Karpas-422 (cell line): ENCODE results near the gene CYSTM1. TPM values are rescaled to one million over a fixed set of nuclear protein-coding genes. Genes with fewer than 3 reads are reported as not detected.

Experiments
- DNase-seq: peaks from one replicate; pipeline ENCODE4 v3.0.0-alpha.2; 2015
- H2AFZ ChIP-seq: fragments of 200-600 bp; sonication (generic); 2 replicates; pipeline ENCODE4 v1.6.1; 2014; ENCODE audit warnings: antibody characterized with exemption, low read length, mixed read lengths
- H3K27ac ChIP-seq: fragments of 200-600 bp; sonication (generic); 2 replicates; pipeline ENCODE4 v1.5.1; 2014; ENCODE audit warnings: mild to moderate bottlenecking, low read length, moderate library complexity
- H3K27me3 ChIP-seq: fragments of 200-600 bp; sonication (generic); 2 replicates; pipeline ENCODE4 v1.6.1; 2014; ENCODE audit warnings: low read length, mixed read lengths
- H3K36me3 ChIP-seq: fragments of 200-600 bp; sonication (generic); 2 replicates; pipeline ENCODE4 v1.6.1; 2014; ENCODE audit warnings: low read length, mixed read lengths; ENCODE audit not compliant: insufficient read depth
- H3K4me1 ChIP-seq: fragments of 200-600 bp; sonication (generic); 2 replicates; pipeline ENCODE4 v1.6.1; 2014; ENCODE audit warnings: mild to moderate bottlenecking, low read length, mixed read lengths
- H3K4me2 ChIP-seq: fragments of 200-600 bp; sonication (generic); 2 replicates; pipeline ENCODE4 v1.6.1; 2014; ENCODE audit warnings: low read length, low read depth, mild to moderate bottlenecking; ENCODE audit not compliant: poor library complexity, severe bottlenecking
- H3K4me3 ChIP-seq: fragments of 200-600 bp; sonication (generic); 2 replicates; pipeline ENCODE4 v1.5.1; 2014; ENCODE audit warnings: mild to moderate bottlenecking, antibody characterized with exemption, low read length, mixed read lengths
- H3K79me2 ChIP-seq: fragments of 200-600 bp; sonication (generic); 2 replicates; pipeline ENCODE4 v1.6.1; 2014; ENCODE audit warnings: mild to moderate bottlenecking, low read length, mixed read lengths
- H3K9ac ChIP-seq: fragments of 200-600 bp; sonication (generic); 2 replicates; pipeline ENCODE4 v1.6.0; 2014; ENCODE audit warnings: low read length
- H3K9me2 ChIP-seq: fragments of 200-600 bp; sonication (generic), shearing (Covaris generic); replicated peaks from 2 replicates; pipeline ENCODE4 v1.6.0; 2014; ENCODE audit warnings: mild to moderate bottlenecking, low read length, moderate library complexity; ENCODE audit not compliant: insufficient read depth
- H3K9me3 ChIP-seq: fragments of 300-700, 200-600 bp; sonication (generic); 2 replicates; pipeline ENCODE4 v1.6.1; 2014; ENCODE audit warnings: low read length, mixed read lengths
- H4K20me1 ChIP-seq: fragments of 200-600 bp; sonication (generic); 2 replicates; pipeline ENCODE4 v1.6.1; 2014; ENCODE audit warnings: mild to moderate bottlenecking, antibody characterized with exemption, low read length, low read depth; ENCODE audit not compliant: insufficient read depth
- total RNA-seq: library from RNA; depleted of rRNA; stranded (reverse); fragments of >200 nt; shearing (Covaris generic); gene quantifications from 2 replicates; pipeline ENCODE4 v1.2.3, GENCODE V29; 2014; ENCODE audit warnings: low replicate concordance

The CYSTM1 gene
- total RNA-seq, 1 experiment from 2014 or later = 28.5 TPM

DNA sequence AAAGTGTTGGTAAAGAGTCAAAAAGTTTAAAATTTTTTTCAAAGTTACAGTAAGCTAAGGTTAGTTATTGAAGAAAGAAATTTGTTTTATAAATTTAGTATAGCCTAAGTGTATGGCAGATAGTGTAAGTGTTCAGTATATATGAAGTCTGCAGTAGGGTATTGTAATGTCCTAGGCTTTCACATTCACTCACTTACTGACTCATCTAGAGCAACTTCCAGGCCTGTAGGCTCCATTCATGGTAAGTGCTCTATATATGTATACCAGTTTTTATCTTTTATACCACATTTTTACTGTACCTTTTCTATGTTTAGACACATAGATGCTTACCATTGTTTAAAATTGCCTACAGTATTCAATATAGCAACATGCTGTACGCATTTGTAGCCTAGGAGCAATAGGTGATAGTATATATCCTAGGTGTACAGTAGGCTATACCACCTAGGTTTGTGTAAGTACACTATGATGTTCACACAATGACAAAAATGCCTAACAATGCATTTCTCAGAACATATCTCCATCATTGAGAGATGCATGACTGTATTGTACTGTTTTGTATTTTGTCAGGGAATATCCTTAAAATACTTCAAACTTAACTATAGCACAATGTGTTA, 38.5 kb downstream of the CYSTM1 start:
- no peaks in the 10 kb centered on the region for H3K79me2 ChIP-seq
- no peak overlapping the region for H3K9ac ChIP-seq
- peaks cover 7% of the 10 kb centered on the region; the same call in 1 of the 2 replicates for H4K20me1 ChIP-seq
- H3K4me3 ChIP-seq = no peak overlapping the region
- no peaks in the 10 kb centered on the region for H3K9me2 ChIP-seq
- H3K4me1 ChIP-seq = no peaks in the 10 kb centered on the region
- H3K27ac ChIP-seq = no peak overlapping the region
- H2AFZ ChIP-seq = no peak overlapping the region
- DNase-seq = no peak
- H3K4me2 ChIP-seq = no peak overlapping the region
- H3K9me3 ChIP-seq = no peaks in the 10 kb centered on the region
- H3K36me3 ChIP-seq = no peaks in the 10 kb centered on the region
- no peaks in the 10 kb centered on the region for H3K27me3 ChIP-seq

- Histone ChIP-seq H3K9me3 (no peaks in the 10 kb centered on the region), H4K20me1 (peaks cover 8% of the 10 kb centered on the region; the same call in 1 of the 2 replicates), H3K9ac (no peak overlapping the region), H3K79me2 (no peaks in the 10 kb centered on the region), H3K9me2 (no peaks in the 10 kb centered on the region), H3K27ac (no peak overlapping the region), H3K27me3 (no peaks in the 10 kb centered on the region), H3K4me3 (no peak overlapping the region), H3K36me3 (no peaks in the 10 kb centered on the region), H3K4me2 (no peak overlapping the region), H3K4me1 (no peaks in the 10 kb centered on the region), H2AFZ (no peak overlapping the region)
- no peak for DNase-seq
These were observed 39.8 kb downstream of the CYSTM1 start for GRCh38 chr5:140214831-140215230.

- H3K36me3 ChIP-seq = no peaks in the 10 kb centered on the region
- no peaks in the 10 kb centered on the region for H3K79me2 ChIP-seq
- no peak overlapping the region for H3K4me2 ChIP-seq
- H3K4me3 ChIP-seq = no peak overlapping the region
- no peaks in the 10 kb centered on the region for H3K9me3 ChIP-seq
- no peak overlapping the region for H3K27ac ChIP-seq
- H3K9me2 ChIP-seq = no peaks in the 10 kb centered on the region
- no peak for DNase-seq
- H3K27me3 ChIP-seq = no peaks in the 10 kb centered on the region
- no peaks in the 10 kb centered on the region for H3K4me1 ChIP-seq
- no peak overlapping the region for H2AFZ ChIP-seq
- H3K9ac ChIP-seq = no peak overlapping the region
- H4K20me1 ChIP-seq = peaks cover 8% of the 10 kb centered on the region; the same call in 1 of the 2 replicates
These were observed 40.3 kb downstream of the CYSTM1 start for GRCh38 chr5:140215276-140215675.

- Histone ChIP-seq H3K27me3 (no peaks in the 10 kb centered on the region), H3K9me2 (no peaks in the 10 kb centered on the region), H2AFZ (no peak overlapping the region), H3K4me3 (no peak overlapping the region), H3K9ac (no peak overlapping the region), H4K20me1 (peaks cover 8% of the 10 kb centered on the region; the same call in 1 of the 2 replicates), H3K4me2 (no peak overlapping the region), H3K36me3 (no peaks in the 10 kb centered on the region), H3K4me1 (no peaks in the 10 kb centered on the region), H3K9me3 (no peaks in the 10 kb centered on the region), H3K27ac (no peak overlapping the region), H3K79me2 (no peaks in the 10 kb centered on the region)
- DNase-seq = no peak
These were observed 41.6 kb downstream of the CYSTM1 start for GRCh38 chr5:140216478-140217074.

GRCh38 chr5:140217299-140218026, 42.5 kb downstream of the CYSTM1 start:
- Histone ChIP-seq H3K4me3 (no peak overlapping the region), H2AFZ (no peak overlapping the region), H3K79me2 (no peaks in the 10 kb centered on the region), H3K9ac (no peak overlapping the region), H3K9me3 (no peaks in the 10 kb centered on the region), H3K27ac (no peak overlapping the region), H3K27me3 (no peaks in the 10 kb centered on the region), H3K9me2 (no peaks in the 10 kb centered on the region), H3K4me2 (no peak overlapping the region), H4K20me1 (peaks cover 8% of the 10 kb centered on the region; the same call in 1 of the 2 replicates), H3K4me1 (no peaks in the 10 kb centered on the region), H3K36me3 (no peaks in the 10 kb centered on the region)
- DNase-seq = no peak

DNA sequence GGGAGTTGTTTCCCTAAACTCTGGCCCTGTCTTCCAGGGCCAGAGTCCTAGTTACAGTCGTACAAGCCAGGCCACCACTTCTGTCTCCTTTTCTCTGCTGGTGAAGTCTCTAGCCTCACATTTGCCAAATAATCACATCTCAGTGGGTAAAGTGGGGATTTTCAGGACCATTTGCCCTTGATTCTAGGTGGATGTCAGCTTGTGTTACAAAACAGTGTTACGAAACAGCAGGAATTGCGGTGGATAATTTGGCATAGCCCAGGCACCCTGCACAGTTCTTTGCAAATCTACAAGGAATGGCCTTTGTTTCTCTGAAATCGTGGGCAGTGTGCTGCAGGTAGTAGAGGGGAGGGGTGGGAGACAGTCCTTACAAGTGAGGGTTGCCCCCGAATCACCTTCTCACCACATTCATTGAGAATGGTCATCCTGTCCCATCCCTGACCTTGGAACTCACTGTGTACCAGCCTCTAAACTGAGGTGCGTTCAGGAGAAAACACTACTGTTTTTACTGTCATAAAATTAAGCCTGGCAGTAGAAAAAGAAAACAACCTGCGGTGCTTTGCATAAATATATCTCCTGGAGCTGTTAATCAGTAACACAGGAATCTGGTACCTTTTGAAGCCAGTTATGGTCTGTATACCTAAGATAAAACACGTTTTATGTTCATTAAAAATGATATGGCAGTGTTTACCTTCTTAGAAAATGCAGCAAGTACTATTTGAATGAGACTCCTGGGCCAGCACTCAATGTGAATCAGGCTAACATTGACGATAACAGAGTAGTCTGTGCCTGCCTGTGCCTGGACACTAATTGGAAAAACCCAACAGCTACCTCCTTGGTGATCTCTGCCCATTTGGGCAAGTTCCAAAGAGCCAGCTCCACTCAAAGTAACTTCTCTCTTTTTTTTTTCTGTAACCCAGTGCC, 44.3 kb downstream of the CYSTM1 start:
- no peaks in the 10 kb centered on the region for H3K4me1 ChIP-seq
- no peaks in the 10 kb centered on the region for H3K9me3 ChIP-seq
- no peak for DNase-seq
- H2AFZ ChIP-seq = no peak overlapping the region
- H4K20me1 ChIP-seq = peaks cover 8% of the 10 kb centered on the region; the same call in 1 of the 2 replicates
- H3K36me3 ChIP-seq = no peaks in the 10 kb centered on the region
- H3K27ac ChIP-seq = no peak overlapping the region
- H3K4me3 ChIP-seq = no peak overlapping the region
- H3K9me2 ChIP-seq = no peaks in the 10 kb centered on the region
- no peak overlapping the region for H3K9ac ChIP-seq
- H3K4me2 ChIP-seq = no peak overlapping the region
- H3K27me3 ChIP-seq = no peaks in the 10 kb centered on the region
- H3K79me2 ChIP-seq = no peaks in the 10 kb centered on the region

DNA sequence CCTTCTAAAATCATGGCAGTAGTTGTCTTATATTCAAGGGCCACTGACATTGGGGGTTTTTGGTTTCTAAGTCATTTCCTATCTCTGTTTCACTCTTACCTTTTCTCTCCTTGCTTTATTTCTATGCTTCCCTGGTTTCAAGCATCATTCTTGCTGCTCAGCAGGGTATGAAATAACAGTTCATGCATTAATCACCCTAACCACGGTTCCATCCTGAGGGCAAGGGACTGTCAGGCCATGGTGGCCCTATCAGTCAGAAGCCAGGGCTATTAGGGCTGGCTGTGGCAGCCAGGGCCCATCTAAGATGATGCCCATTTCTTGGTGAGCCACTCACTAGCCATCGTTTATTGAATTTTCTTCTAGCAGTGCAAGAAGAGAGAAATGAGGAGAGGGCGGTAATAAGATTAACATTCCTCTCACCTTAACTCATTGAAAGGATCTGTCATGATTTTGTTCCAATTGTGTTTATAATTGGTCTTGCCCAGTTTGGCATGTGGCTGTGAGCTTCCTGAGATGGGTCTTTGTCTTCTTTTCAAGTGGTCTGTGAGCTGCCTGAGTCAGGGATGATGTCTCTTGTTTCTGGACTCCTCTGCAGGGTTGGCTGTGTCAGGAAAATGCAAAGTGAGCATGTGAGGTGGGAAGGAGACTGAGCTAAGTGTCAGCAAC, 45.2 kb downstream of the CYSTM1 start:
- peaks cover 8% of the 10 kb centered on the region; the same call in 1 of the 2 replicates for H4K20me1 ChIP-seq
- no peak overlapping the region for H3K4me2 ChIP-seq
- H3K9me3 ChIP-seq = no peaks in the 10 kb centered on the region
- H3K4me1 ChIP-seq = no peaks in the 10 kb centered on the region
- no peak for DNase-seq
- H2AFZ ChIP-seq = no peak overlapping the region
- no peaks in the 10 kb centered on the region for H3K36me3 ChIP-seq
- no peak overlapping the region for H3K4me3 ChIP-seq
- H3K9me2 ChIP-seq = no peaks in the 10 kb centered on the region
- no peaks in the 10 kb centered on the region for H3K27me3 ChIP-seq
- no peak overlapping the region for H3K9ac ChIP-seq
- H3K79me2 ChIP-seq = no peaks in the 10 kb centered on the region
- H3K27ac ChIP-seq = no peak overlapping the region
